Common myeloid progenitor, CD34-positive (primary cell): ENCODE results near the gene FOSL1.

ENCODE experiments used
- CTCF ChIA-PET: fragments of 350-600 bp; sonication (Branson Sonifier 250); formaldehyde crosslinking; loops from one replicate; lab custom pipeline; 2021; ENCODE audit warnings: antibody characterized with exemption; lab: Charles Lee
- POLR2A ChIA-PET: fragments of 350-600 bp; sonication (Branson Sonifier 250); formaldehyde crosslinking; loops from one replicate; lab custom pipeline; 2021; ENCODE audit warnings: antibody characterized with exemption; lab: Charles Lee
- DNase-seq, 3 donors: peaks; one replicate each; pipeline versions ENCODE4 v3.0.0 to v3.0.0-alpha.2; 2013
- H3K27ac ChIP-seq, 2 experiments: 1 replicate in 1 of 2; 2 replicates in 1 of 2; pipeline ENCODE4 v1.7.0; 2013; ENCODE audit warnings: inconsistent platforms in 2 of 2, low read length in 2 of 2, mild to moderate bottlenecking in 2 of 2, low read depth in 1 of 2, moderate library complexity in 1 of 2; ENCODE audit not compliant: severe bottlenecking in 2 of 2, insufficient read depth in 1 of 2, poor library complexity in 1 of 2
- H3K27me3 ChIP-seq, 5 experiments: replicated peaks in 2 of 5; 1 replicate in 3 of 5; 2 replicates in 2 of 5; pipeline versions ENCODE4 v1.6.1 to v1.7.0; 2013; ENCODE audit warnings: low read length in 4 of 5, mild to moderate bottlenecking in 2 of 5, moderate library complexity in 2 of 5, inconsistent platforms in 1 of 5; ENCODE audit not compliant: insufficient read depth in 5 of 5, control insufficient read depth in 4 of 5
- H3K36me3 ChIP-seq, 4 experiments: 1 replicate in 2 of 4; 2 replicates in 2 of 4; pipeline versions ENCODE4 v1.6.1 to v1.7.0; 2013; ENCODE audit warnings: low read length in 3 of 4, control low read depth in 1 of 4, mild to moderate bottlenecking in 1 of 4; ENCODE audit not compliant: control insufficient read depth in 4 of 4, insufficient read depth in 4 of 4
- H3K4me1 ChIP-seq, 4 experiments: 1 replicate in 3 of 4; 2 replicates in 1 of 4; pipeline versions ENCODE4 v1.6.1 to v1.7.1; 2013; ENCODE audit warnings: low read length in 3 of 4, mild to moderate bottlenecking in 3 of 4, control low read depth in 1 of 4, inconsistent platforms in 1 of 4, moderate library complexity in 1 of 4; ENCODE audit not compliant: control insufficient read depth in 4 of 4, insufficient read depth in 4 of 4; ENCODE audit errors: control extremely low read depth in 1 of 4
- H3K4me3 ChIP-seq, 7 experiments: 1 replicate in 4 of 7; 2 replicates in 3 of 7; pipeline versions ENCODE4 v1.5.1 to v1.7.0; 2013; ENCODE audit warnings: mild to moderate bottlenecking in 7 of 7, low read length in 6 of 7, moderate library complexity in 6 of 7, inconsistent platforms in 2 of 7, low read depth in 2 of 7, control low read depth in 1 of 7; ENCODE audit not compliant: insufficient read depth in 4 of 7, control insufficient read depth in 1 of 7; ENCODE audit errors: extremely low read depth in 1 of 7
- H3K9me3 ChIP-seq, 5 experiments: 1 replicate in 4 of 5; 2 replicates in 1 of 5; pipeline versions ENCODE4 v1.6.1 to v1.7.1; 2013; ENCODE audit warnings: low read length in 4 of 5, mild to moderate bottlenecking in 2 of 5, inconsistent platforms in 1 of 5, low read depth in 1 of 5, moderate library complexity in 1 of 5; ENCODE audit not compliant: control insufficient read depth in 4 of 5, insufficient read depth in 2 of 5; ENCODE audit errors: control extremely low read depth in 1 of 5
- WGBS: methylation state at CpG from one replicate; pipeline ENCODE4 v1.1.5; 2013; ENCODE audit not compliant: insufficient coverage; 5-methylcytosine and 5-hydroxymethylcytosine counted together

FOSL1 gene

GRCh38 chr11:65852508-65853245, 47.5 kb downstream of the FOSL1 start:
- Histone ChIP-seq H3K36me3 (peaks cover 12 to 61% (median 46%) of the 10 kb centered on the region in 4 experiments), H3K27ac (no peak overlapping the region), H3K27me3 (no peaks in the 10 kb centered on the region), H3K9me3 (peaks cover 0 to 7% (median 0%) of the 10 kb centered on the region in 5 experiments), H3K4me1 (peaks cover 3 to 19% (median 15%) of the 10 kb centered on the region in 4 experiments), H3K4me3 (no peak overlapping the region)
- ChIA-PET POLR2A (interaction anchor here (1.2 to 2.1 kb wide), 2 partner anchors 19 kb away, joined by 4 to 6 read pairs; partner anchors contain the start of gene SNX32), CTCF (interaction anchor here (0.9 to 4.9 kb wide), 12 partner anchors 9 to 170 kb away, joined by 3 to 20 read pairs (median 4); partner anchors contain the start of genes CTSW, FIBP and SNX32)
- WGBS, result 94% methylated on average over 26 of the region's 33 CpGs
- no peak for DNase-seq

- WGBS, result 96% methylated on average over 10 of the region's 10 CpGs
These were observed 48.2 kb downstream of the FOSL1 start for GRCh38 chr11:65851811-65852507.

GRCh38 chr11:65851083-65851579, 49.1 kb downstream of the FOSL1 start:
- POLR2A ChIA-PET, result interaction anchor here (0.6 to 2.1 kb wide), 2 partner anchors 18 to 212 kb away, joined by 3 to 6 read pairs; partner anchors contain the start of gene SNX32
- H3K9me3 ChIP-seq, result peaks cover 0 to 7% (median 0%) of the 10 kb centered on the region in 5 experiments
- peak in 1 of 3 donors; percentile 34 for DNase-seq
- peaks cover 0 to 9% (median 8%) of the 10 kb centered on the region in 4 experiments for H3K4me1 ChIP-seq
- CTCF ChIA-PET, result interaction anchor here (0.9 to 4.9 kb wide), 14 partner anchors 9 to 145 kb away, joined by 3 to 20 read pairs (median 4); partner anchors contain the start of genes FIBP, MUS81 and SNX32
- WGBS, result 97% methylated on average over 13 of the region's 14 CpGs
- H3K36me3 ChIP-seq, result peaks cover 12 to 56% (median 45%) of the 10 kb centered on the region in 4 experiments
- no peak overlapping the region for H3K27ac ChIP-seq
- H3K4me3 ChIP-seq, result no peak overlapping the region
- no peaks in the 10 kb centered on the region for H3K27me3 ChIP-seq

More at GRCh38 chr11:65851811-65852507, 48.2 kb downstream of the FOSL1 start:
- no peaks in the 10 kb centered on the region for H3K27me3 ChIP-seq
- no peak for DNase-seq
- ChIA-PET POLR2A (interaction anchor here (0.6 to 2.1 kb wide), 4 partner anchors 19 to 213 kb away, joined by 3 to 6 read pairs (median 4); partner anchors contain the start of gene SNX32), CTCF (interaction anchor here (0.9 to 4.9 kb wide), 16 partner anchors 8 to 170 kb away, joined by 3 to 20 read pairs (median 4); partner anchors contain the start of genes FIBP, MUS81 and SNX32)
- no peak overlapping the region for H3K4me3 ChIP-seq
- peaks cover 12 to 61% (median 46%) of the 10 kb centered on the region in 4 experiments for H3K36me3 ChIP-seq
- peaks cover 0 to 7% (median 0%) of the 10 kb centered on the region in 5 experiments for H3K9me3 ChIP-seq
- peaks cover 3 to 17% (median 15%) of the 10 kb centered on the region in 4 experiments for H3K4me1 ChIP-seq
- no peak overlapping the region for H3K27ac ChIP-seq

- WGBS, result 90% methylated on average over 19 of the region's 20 CpGs
- H3K9me3 ChIP-seq, result peaks cover 0 to 7% (median 0%) of the 10 kb centered on the region in 5 experiments
- peaks cover 0 to 2% (median 1%) of the 10 kb centered on the region in 4 experiments for H3K4me1 ChIP-seq
- no peaks in the 10 kb centered on the region for H3K27me3 ChIP-seq
- DNase-seq, result no peak
- POLR2A ChIA-PET, result interaction anchor here (1.3 to 2.1 kb wide), 2 partner anchors 17 to 139 kb away, joined by 3 to 6 read pairs; partner anchors contain the start of gene SNX32
- H3K27ac ChIP-seq, result no peak overlapping the region
- CTCF ChIA-PET, result interaction anchor here (0.9 to 4.9 kb wide), 8 partner anchors 8 to 34 kb away, joined by 3 to 20 read pairs (median 4); partner anchors contain the start of genes CFL1, MUS81 and SNX32
- H3K36me3 ChIP-seq, result peaks cover 12 to 49% (median 41%) of the 10 kb centered on the region in 4 experiments
- H3K4me3 ChIP-seq, result no peak overlapping the region
These were observed 49.7 kb downstream of the FOSL1 start for GRCh38 chr11:65850217-65851082.

GRCh38 chr11:65849771-65850216, 50.4 kb downstream of the FOSL1 start:
- H3K27me3 ChIP-seq, result no peaks in the 10 kb centered on the region
- ChIA-PET CTCF (interaction anchor here (0.9 to 4.9 kb wide), 5 partner anchors 8 to 70 kb away, joined by 3 to 20 read pairs (median 3); partner anchors contain the start of gene CFL1), POLR2A (interaction anchor here (1.3 kb wide), 1 partner anchor 138 kb away, joined by 3 read pairs; no protein-coding TSS in a partner anchor)

More at GRCh38 chr11:65849771-65850216, 50.4 kb downstream of the FOSL1 start:
- no peak for DNase-seq
- Histone ChIP-seq H3K4me3 (no peak overlapping the region), H3K36me3 (peaks cover 12 to 42% (median 36%) of the 10 kb centered on the region in 4 experiments), H3K9me3 (peaks cover 0 to 7% (median 0%) of the 10 kb centered on the region in 5 experiments), H3K27ac (no peak overlapping the region), H3K4me1 (no peaks in the 10 kb centered on the region)
- WGBS, result 87% methylated on average over 13 of the region's 16 CpGs
